GM12873 (cell line): ENCODE results near the gene SEMA3D.

Source experiments
- CTCF ChIP-seq: IDR thresholded peaks from 2 replicates; pipeline ENCODE4 v1.5.1; 2012; ENCODE audit warnings: low read depth, mild to moderate bottlenecking, moderate library complexity, low read length, control low read depth; ENCODE audit not compliant: insufficient read depth; ENCODE audit errors: missing control alignments

Gene SEMA3D

GRCh38 chr7:85023916-85024315, 162.9 kb downstream of the SEMA3D start:
- TF ChIP-seq CTCF = no peak

GRCh38 chr7:85023066-85023712, 163.7 kb downstream of the SEMA3D start:
- peak; percentile 49 for TF ChIP-seq CTCF

- no peak for TF ChIP-seq CTCF
These were observed 164.7 kb downstream of the SEMA3D start for GRCh38 chr7:85022064-85022697.

GRCh38 chr7:85021101-85021704, 165.7 kb downstream of the SEMA3D start:
- TF ChIP-seq CTCF = no peak

GRCh38 chr7:85019778-85020177, 167.1 kb downstream of the SEMA3D start:
- no peak for TF ChIP-seq CTCF

GRCh38 chr7:85019176-85019575, 167.7 kb downstream of the SEMA3D start:
- no peak for TF ChIP-seq CTCF

- no peak for TF ChIP-seq CTCF
These were observed 168.4 kb downstream of the SEMA3D start for GRCh38 chr7:85018498-85018897.
